HEK293 (cell line): ENCODE measurements around the gene FRMD4B.

Experiments used
- ATF2 ChIP-seq: fragments of 450-650 bp; formaldehyde crosslinking; IDR thresholded peaks from 2 replicates; pipeline ENCODE4 v1.5.1; 2016; ENCODE audit warnings: missing biosample characterization, missing genetic modification characterization, low read depth
- BCL11A ChIP-seq: fragments of 450-650 bp; formaldehyde crosslinking; IDR thresholded peaks from 2 replicates; pipeline ENCODE4 v1.5.1; 2016; ENCODE audit warnings: low read depth, missing biosample characterization, missing genetic modification characterization
- FEZF1 ChIP-seq: fragments of 450-650 bp; formaldehyde crosslinking; IDR thresholded peaks from 2 replicates; pipeline ENCODE4 v1.5.1; 2016; ENCODE audit warnings: missing biosample characterization, missing genetic modification characterization
- GLIS1 ChIP-seq: fragments of 450-650 bp; formaldehyde crosslinking; IDR thresholded peaks from 2 replicates; pipeline ENCODE4 v1.5.1; 2016; ENCODE audit warnings: missing biosample characterization, missing genetic modification characterization
- IKZF3 ChIP-seq: fragments of 450-650 bp; IDR thresholded peaks from 2 replicates; pipeline ENCODE4 v1.5.0; 2018; ENCODE audit warnings: missing biosample characterization, mild to moderate bottlenecking, missing genetic modification characterization, moderate library complexity
- INSM2 ChIP-seq: fragments of 450-650 bp; formaldehyde crosslinking; IDR thresholded peaks from 2 replicates; pipeline ENCODE4 v1.5.1; 2016; ENCODE audit warnings: missing biosample characterization, missing genetic modification characterization
- KLF10 ChIP-seq: fragments of 450-650 bp; IDR thresholded peaks from 2 replicates; pipeline ENCODE4 v1.5.1; 2018; ENCODE audit warnings: missing biosample characterization, mild to moderate bottlenecking, missing genetic modification characterization
- KLF16 ChIP-seq: fragments of 450-650 bp; formaldehyde crosslinking; IDR thresholded peaks from 2 replicates; pipeline ENCODE4 v1.5.1; 2017; ENCODE audit warnings: missing biosample characterization, missing genetic modification characterization
- KLF9 ChIP-seq: fragments of 450-650 bp; formaldehyde crosslinking; IDR thresholded peaks from 2 replicates; pipeline ENCODE4 v1.5.1; 2016; ENCODE audit warnings: missing biosample characterization, missing genetic modification characterization, low read depth
- MZF1 ChIP-seq: fragments of 450-650 bp; formaldehyde crosslinking; IDR thresholded peaks from 2 replicates; pipeline ENCODE4 v1.5.1; 2017; ENCODE audit warnings: missing biosample characterization, missing genetic modification characterization, borderline replicate concordance
- PRDM10 ChIP-seq: fragments of 450-650 bp; formaldehyde crosslinking; IDR thresholded peaks from 2 replicates; pipeline ENCODE4 v1.5.1; 2016; ENCODE audit warnings: missing biosample characterization, missing genetic modification characterization
- SETDB1 ChIP-seq: IDR thresholded peaks from one replicate; pipeline ENCODE4 v1.6.1; 2017; ENCODE audit warnings: mild to moderate bottlenecking, low read length, moderate library complexity, mixed read lengths; ENCODE audit not compliant: insufficient read length
- TRIM28 ChIP-seq: IDR thresholded peaks from 2 replicates; pipeline ENCODE4 v1.6.1; 2011; ENCODE audit warnings: low read length, control low read depth, borderline replicate concordance
- ZBTB17 ChIP-seq: fragments of 450-650 bp; formaldehyde crosslinking; IDR thresholded peaks from 2 replicates; pipeline ENCODE4 v1.5.1; 2016; ENCODE audit warnings: missing biosample characterization, missing genetic modification characterization
- ZBTB21 ChIP-seq: fragments of 450-650 bp; formaldehyde crosslinking; IDR thresholded peaks from 2 replicates; pipeline ENCODE4 v1.5.1; 2017; ENCODE audit warnings: missing biosample characterization, missing genetic modification characterization
- ZBTB48 ChIP-seq: fragments of 450-650 bp; formaldehyde crosslinking; IDR thresholded peaks from 2 replicates; pipeline ENCODE4 v1.5.1; 2016; ENCODE audit warnings: missing biosample characterization, missing genetic modification characterization
- ZBTB6 ChIP-seq: fragments of 450-650 bp; formaldehyde crosslinking; IDR thresholded peaks from 2 replicates; pipeline ENCODE4 v1.5.1; 2017; ENCODE audit warnings: missing biosample characterization, missing genetic modification characterization
- ZEB2 ChIP-seq: fragments of 450-650 bp; formaldehyde crosslinking; IDR thresholded peaks from 2 replicates; pipeline ENCODE4 v1.5.1; 2016; ENCODE audit warnings: missing biosample characterization, missing genetic modification characterization
- ZIC2 ChIP-seq: fragments of 450-650 bp; formaldehyde crosslinking; IDR thresholded peaks from 2 replicates; pipeline ENCODE4 v1.5.1; 2016; ENCODE audit warnings: missing biosample characterization, missing genetic modification characterization
- ZNF121 ChIP-seq: fragments of 450-650 bp; formaldehyde crosslinking; IDR thresholded peaks from 2 replicates; pipeline ENCODE4 v1.5.1; 2016; ENCODE audit warnings: missing biosample characterization, missing genetic modification characterization
- ZNF146 ChIP-seq: fragments of 450-650 bp; formaldehyde crosslinking; IDR thresholded peaks from 2 replicates; pipeline ENCODE4 v1.5.1; 2016; ENCODE audit warnings: missing biosample characterization, missing genetic modification characterization
- ZNF394 ChIP-seq: fragments of 450-650 bp; formaldehyde crosslinking; IDR thresholded peaks from 2 replicates; pipeline ENCODE4 v1.5.1; 2016; ENCODE audit warnings: missing biosample characterization, missing genetic modification characterization, mild to moderate bottlenecking, moderate library complexity, borderline replicate concordance
- ZNF416 ChIP-seq: fragments of 450-650 bp; formaldehyde crosslinking; IDR thresholded peaks from 2 replicates; pipeline ENCODE4 v1.5.1; 2016; ENCODE audit warnings: missing biosample characterization, missing genetic modification characterization
- ZNF530 ChIP-seq: fragments of 450-650 bp; formaldehyde crosslinking; IDR thresholded peaks from 2 replicates; pipeline ENCODE4 v1.5.1; 2016; ENCODE audit warnings: low read depth, missing biosample characterization, missing genetic modification characterization
- ZNF580 ChIP-seq: fragments of 450-650 bp; formaldehyde crosslinking; IDR thresholded peaks from 2 replicates; pipeline ENCODE4 v1.5.1; 2016; ENCODE audit warnings: missing biosample characterization, missing genetic modification characterization
- ZNF623 ChIP-seq: fragments of 450-650 bp; formaldehyde crosslinking; IDR thresholded peaks from 2 replicates; pipeline ENCODE4 v1.5.1; 2016; ENCODE audit warnings: missing biosample characterization, missing genetic modification characterization
- ZNF654 ChIP-seq: fragments of 450-650 bp; formaldehyde crosslinking; IDR thresholded peaks from 2 replicates; pipeline ENCODE4 v1.5.1; 2016; ENCODE audit warnings: low read depth, missing biosample characterization, missing genetic modification characterization
- ZNF660 ChIP-seq: fragments of 450-650 bp; IDR thresholded peaks from 2 replicates; pipeline ENCODE4 v1.5.1; 2018; ENCODE audit warnings: missing biosample characterization, mild to moderate bottlenecking, missing genetic modification characterization
- ZNF692 ChIP-seq: fragments of 450-650 bp; formaldehyde crosslinking; IDR thresholded peaks from 2 replicates; pipeline ENCODE4 v1.5.1; 2016; ENCODE audit warnings: missing biosample characterization, missing genetic modification characterization
- ZNF777 ChIP-seq: fragments of 450-650 bp; formaldehyde crosslinking; IDR thresholded peaks from 2 replicates; pipeline ENCODE4 v1.5.1; 2017; ENCODE audit warnings: missing biosample characterization, missing genetic modification characterization, borderline replicate concordance
- ZXDB ChIP-seq: fragments of 450-650 bp; formaldehyde crosslinking; IDR thresholded peaks from 2 replicates; pipeline ENCODE4 v1.5.1; 2016; ENCODE audit warnings: missing biosample characterization, missing genetic modification characterization

Gene FRMD4B

GRCh38 chr3:69143612-69144011 lies 242.3 kb downstream of the FRMD4B start (continued):
- TF ChIP-seq FEZF1 (tag by site-specific recombination), result no peak
- no peak for TF ChIP-seq ZNF530 (tag by site-specific recombination)
- peak; percentile 97 for TF ChIP-seq ZBTB17 (tag by site-specific recombination)
- TF ChIP-seq ZNF121 (tag by site-specific recombination), result no peak
- no peak for TF ChIP-seq ZNF654
- TF ChIP-seq GLIS1 (tag by site-specific recombination), result peak; percentile 85
- TF ChIP-seq IKZF3 (tag by site-specific recombination), result peak; percentile 87
- TF ChIP-seq ZXDB, result no peak
- TF ChIP-seq ZNF146, result no peak
- TF ChIP-seq TRIM28, result peak; percentile 74; the same call in 1 of the 2 replicates
- TF ChIP-seq ZBTB6 (tag by site-specific recombination), result no peak
- peak; percentile 47; the same call in 1 of the 2 replicates for TF ChIP-seq PRDM10
- peak; percentile 76 for TF ChIP-seq SETDB1
- TF ChIP-seq ZNF777 (tag by site-specific recombination), result no peak
- no peak for TF ChIP-seq INSM2 (tag by site-specific recombination)
- TF ChIP-seq KLF16 (tag by site-specific recombination), result no peak
- TF ChIP-seq ZNF660, result peak; percentile 51; the same call in 1 of the 2 replicates
- peak; percentile 77; the same call in 1 of the 2 replicates for TF ChIP-seq ZNF580 (tag by site-specific recombination)
- TF ChIP-seq ZEB2, result peak; percentile 65
- 0 out of 2 replicates have a peak, but pooled peaks have one; percentile 61 for TF ChIP-seq ZBTB21
- TF ChIP-seq MZF1, result 0 out of 2 replicates have a peak, but pooled peaks have one; percentile 36
- TF ChIP-seq ZNF416 (tag by site-specific recombination), result no peak
- 0 out of 2 replicates have a peak, but pooled peaks have one; percentile 16 for TF ChIP-seq ZNF394
- no peak for TF ChIP-seq KLF9 (tag by site-specific recombination)
- no peak for TF ChIP-seq ZNF623 (tag by site-specific recombination)
- no peak for TF ChIP-seq ZBTB48 (tag by site-specific recombination)
- no peak for TF ChIP-seq BCL11A (tag by site-specific recombination)
- TF ChIP-seq ZNF692 (tag by site-specific recombination), result peak; percentile 60; the same call in 1 of the 2 replicates
- peak; percentile 60; the same call in 1 of the 2 replicates for TF ChIP-seq ATF2 (tag by site-specific recombination)
- TF ChIP-seq KLF10, result 0 out of 2 replicates have a peak, but pooled peaks have one; percentile 26
- TF ChIP-seq ZIC2, result 0 out of 2 replicates have a peak, but pooled peaks have one; percentile 8
- TF ChIP-seq, all 188 proteins: peak for 30
